Measurements from ENCODE around the gene MTF1.

The MTF1 gene

GRCh38 chr1:37866491-37866890, 7.1 kb upstream of the MTF1 start:
- no peak for DNase-seq

GRCh38 chr1:37865348-37866120, 6.1 kb upstream of the MTF1 start:
- DNase-seq = no peak

DNA sequence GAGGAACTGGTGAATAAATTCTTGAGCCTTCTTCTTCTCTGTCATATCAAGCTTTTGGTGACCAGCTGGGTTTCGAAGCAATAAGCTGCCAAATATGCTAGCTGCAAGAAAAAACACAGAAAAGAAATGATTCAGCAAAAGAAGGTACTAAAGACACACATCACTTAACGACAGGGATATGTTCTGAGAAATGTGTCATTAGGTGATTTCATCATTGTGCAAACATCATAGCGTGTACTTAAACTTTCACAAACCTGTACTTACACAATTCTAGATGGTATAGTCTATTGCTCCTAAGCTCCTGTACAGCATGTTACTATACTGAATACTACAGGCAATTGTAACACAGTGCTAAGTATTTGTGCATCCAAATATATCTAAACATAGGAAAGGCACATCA, 2.9 kb upstream of the MTF1 start:
- DNase-seq = no peak

- no peak for DNase-seq
These were observed 1.8 kb upstream of the MTF1 start for GRCh38 chr1:37861151-37861550.

- no peak for DNase-seq
These were observed 914 bp upstream of the MTF1 start for GRCh38 chr1:37860346-37860666.

DNA sequence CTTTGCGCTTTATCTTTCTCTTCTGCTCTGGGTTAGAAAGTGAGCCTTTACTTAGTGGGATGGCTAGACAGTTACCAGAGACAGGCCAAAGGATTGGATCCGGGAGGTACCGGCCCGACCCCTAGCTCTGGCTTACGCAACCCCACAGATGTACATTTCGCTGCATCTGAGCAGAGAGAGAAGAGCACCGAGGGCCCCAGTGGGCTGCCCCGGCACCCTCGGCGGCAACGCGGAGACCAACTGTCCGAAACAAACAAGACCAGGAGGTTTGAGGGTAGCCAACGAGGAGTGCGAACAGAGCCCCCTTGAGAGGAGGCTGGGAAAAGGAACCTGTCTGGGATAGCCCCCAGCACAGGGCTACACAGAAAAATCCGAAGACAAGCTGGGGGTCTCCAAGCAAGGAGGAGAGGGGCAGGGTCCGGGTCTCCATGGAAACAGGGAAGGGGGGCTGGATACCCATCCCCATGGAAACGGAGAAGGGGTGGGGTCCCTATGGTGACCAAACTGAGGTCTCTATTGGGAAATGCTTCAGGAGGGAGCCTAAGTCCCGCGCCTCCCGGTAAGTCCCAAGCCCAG, 373 bp downstream of the MTF1 start:
- DNase-seq = no peak

DNA sequence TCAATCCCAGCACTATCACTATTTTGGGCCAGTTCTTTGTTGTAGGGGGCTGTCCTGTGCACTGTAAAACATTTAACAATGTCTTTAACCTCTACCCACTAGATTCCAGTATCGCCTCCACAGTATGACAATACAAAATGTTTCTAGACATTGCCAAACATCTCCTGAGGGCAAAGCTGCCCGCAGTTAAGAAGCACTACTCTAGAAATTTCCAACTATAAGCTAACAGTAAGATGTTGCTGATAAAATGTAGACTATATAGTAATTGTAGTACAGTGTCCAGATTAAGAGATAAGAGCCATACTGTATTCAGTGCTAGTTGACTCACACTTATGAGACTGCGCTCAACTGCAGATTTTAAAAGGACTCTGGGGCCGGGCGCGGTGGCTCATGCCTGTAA, 5.0 kb downstream of the MTF1 start:
- no peak for DNase-seq

GRCh38 chr1:37853157-37853556, 6.2 kb downstream of the MTF1 start:
- DNase-seq = no peak

GRCh38 chr1:37851782-37852210, 7.6 kb downstream of the MTF1 start:
- DNase-seq = no peak

- DNase-seq = no peak
These were observed 8.1 kb downstream of the MTF1 start for GRCh38 chr1:37851262-37851661.

DNA sequence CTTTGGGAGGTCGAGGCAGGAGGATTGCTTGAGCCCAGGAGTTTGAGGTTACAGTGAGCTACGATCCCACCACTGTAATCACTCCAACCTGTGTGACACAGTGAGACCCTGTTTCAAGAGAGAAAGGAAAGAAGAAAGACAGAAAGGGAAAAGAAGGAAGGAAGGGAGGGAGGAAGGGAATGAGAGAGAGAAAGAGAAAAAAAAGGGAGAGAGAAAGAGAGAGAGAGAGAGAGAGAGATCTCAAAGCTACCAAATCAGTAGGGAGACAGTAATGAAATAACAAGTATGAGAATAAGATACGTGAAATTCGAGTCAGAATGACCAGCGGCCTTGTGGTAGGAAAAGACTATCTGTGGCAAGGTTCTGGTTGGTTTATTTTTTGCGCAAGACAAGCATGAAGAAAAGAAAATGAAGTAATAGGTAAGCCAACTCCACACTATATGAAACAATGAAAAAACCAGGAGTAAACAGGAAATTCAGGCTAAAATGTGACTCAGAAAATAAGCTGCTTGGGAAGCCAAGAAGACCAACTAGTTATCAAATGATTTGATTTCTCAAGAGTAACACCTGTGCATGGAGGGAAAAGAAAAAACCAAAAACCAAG, 8.9 kb downstream of the MTF1 start:
- DNase-seq = no peak

DNA sequence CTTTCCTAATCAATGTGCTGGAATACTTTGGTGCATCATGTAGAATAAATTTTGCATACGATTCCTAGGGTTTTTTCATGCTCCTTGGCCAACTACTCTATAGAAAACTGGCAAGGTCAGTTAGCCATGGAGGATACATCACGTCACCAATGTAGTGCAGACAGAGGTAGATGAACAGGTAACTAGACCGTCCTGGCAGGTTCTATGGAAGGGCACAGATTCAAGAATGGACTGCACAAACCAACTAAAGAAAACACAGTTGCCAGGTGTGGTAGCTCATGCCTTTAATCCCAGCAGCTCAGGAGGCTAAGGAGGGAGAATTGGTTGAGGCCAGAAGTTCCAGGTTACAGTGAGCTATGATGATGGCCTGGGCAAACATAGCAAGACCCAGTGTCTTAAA, 9.9 kb downstream of the MTF1 start:
- DNase-seq = no peak

DNA sequence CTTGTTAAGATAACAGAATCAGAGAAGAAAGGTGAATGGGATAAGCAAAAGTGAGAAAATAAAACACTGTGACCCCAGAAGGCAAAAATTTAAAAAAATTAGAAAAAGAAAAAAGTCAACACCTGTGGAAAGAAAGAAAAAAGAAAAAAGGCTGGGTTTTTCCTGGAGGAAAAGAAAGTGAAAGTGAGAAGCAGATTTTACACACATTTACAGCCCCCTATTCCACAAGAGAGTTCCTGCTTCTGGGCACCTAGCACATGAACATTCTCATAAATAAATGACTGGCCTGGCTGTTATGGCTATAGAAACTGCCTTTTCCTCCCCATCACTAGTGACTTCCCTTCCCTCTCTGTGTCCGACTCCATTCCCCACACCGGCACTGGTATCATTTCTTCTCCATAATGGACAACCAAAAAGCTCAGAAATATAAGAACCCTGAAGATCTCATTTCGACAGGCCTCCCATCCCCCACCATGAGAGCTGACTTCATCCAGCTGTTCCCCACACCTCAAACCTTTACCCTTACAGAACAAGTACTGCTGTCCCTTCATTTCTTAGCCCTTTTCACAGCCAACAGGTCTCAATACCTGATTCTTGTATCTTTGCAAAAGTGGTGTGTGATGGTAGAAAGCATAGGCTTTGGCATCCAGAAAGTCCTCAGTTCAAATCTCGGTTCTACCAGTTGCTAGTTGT, 12.6 kb downstream of the MTF1 start:
- DNase-seq = no peak

DNA sequence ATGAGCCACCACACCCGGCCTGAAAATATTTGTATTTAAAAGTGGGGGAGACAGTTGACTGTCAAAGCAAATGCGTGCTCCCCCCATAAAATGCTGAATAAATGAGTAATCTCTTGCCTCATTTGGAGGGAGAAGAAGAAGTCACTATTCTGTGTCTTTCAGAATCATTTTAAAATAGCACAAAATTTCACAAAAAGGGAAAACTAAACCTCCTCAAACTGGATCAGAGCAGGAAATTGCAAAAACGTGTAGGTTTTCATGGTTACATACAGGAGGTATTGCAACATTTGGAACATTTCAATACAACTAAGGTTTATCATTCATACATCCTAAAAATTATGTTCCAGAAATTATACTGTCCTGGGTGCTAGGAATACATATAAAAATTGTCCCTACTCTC, 13.6 kb downstream of the MTF1 start:
- no peak for DNase-seq

DNA sequence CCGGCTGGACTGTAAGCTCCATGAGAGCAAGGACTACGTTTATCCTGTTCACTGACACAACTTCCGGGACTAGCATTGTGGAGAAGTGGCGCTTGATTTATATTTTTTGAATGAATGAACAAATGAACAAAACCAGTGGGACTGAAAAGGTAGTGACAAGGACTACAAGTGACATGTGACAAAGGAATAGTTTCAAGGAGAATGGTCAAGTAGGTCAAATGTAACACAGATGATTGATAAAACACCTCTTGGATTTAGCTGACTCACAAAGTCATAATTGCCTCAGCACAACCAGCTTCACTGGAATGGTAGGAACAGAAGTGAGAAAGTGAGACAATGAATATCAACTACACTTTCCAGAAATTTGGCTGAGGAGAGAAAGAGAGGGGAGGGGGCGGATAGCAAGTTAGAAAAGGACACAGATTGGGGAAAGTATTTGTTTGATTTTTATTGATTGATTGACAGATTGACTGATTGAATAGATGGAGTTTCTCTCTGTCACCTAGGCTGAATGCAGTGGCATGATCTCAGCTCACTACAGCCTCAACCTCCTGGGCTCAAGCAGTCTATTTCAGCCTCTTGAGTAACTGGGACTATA, 14.2 kb downstream of the MTF1 start:
- no peak for DNase-seq

GRCh38 chr1:37844536-37844935, 14.9 kb downstream of the MTF1 start:
- no peak for DNase-seq

GRCh38 chr1:37841652-37842051, 17.7 kb downstream of the MTF1 start:
- no peak for DNase-seq

DNA sequence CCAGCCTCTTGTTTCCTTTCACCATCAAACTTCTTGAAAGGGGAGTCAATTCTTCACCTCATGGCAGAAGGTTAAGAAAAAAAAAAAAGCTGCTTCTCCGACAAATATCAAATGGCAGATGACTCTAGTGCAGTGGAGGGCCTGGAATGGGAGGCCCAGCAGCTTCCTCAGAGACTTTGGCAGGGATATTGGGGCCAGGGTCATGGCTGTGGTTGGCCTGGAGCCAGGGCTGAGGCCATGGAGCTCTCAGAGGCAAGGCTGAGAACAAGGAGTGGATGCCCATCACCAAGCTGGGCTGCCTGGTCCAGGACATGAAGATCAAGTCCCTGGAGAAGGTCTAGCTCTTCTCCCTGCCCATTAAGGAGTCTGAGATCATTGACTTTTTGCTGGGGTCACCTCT, 18.7 kb downstream of the MTF1 start:
- no peak for DNase-seq

GRCh38 chr1:37839676-37840075, 19.7 kb downstream of the MTF1 start:
- no peak for DNase-seq

- DNase-seq = no peak
These were observed 22.6 kb downstream of the MTF1 start for GRCh38 chr1:37836788-37837187.

DNA sequence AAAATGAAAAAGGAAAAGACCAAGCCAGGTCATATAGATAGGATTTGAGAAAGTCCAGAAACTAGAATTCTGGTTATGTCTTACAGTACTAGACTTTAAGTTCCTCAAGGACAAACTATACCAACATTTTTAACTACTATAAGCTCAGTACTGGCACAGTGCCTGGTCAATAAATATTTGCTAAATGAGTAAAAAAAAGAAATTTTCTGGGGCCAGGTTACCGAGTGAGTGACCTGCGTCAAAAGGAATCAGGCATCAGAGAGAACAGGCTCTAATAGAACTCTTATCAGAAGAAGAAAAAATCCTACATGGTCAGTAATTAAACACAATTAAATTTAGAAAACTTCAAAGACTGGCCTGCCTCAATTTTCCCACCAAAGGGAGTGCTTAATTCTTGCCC, 27.6 kb downstream of the MTF1 start:
- no peak for DNase-seq

- no peak for DNase-seq
These were observed 28.3 kb downstream of the MTF1 start for GRCh38 chr1:37831109-37831508.

- DNase-seq = no peak
These were observed 30.9 kb downstream of the MTF1 start for GRCh38 chr1:37828410-37829074.

Data from DMS 273 treated with DMSO at 0.1 percent for 48 hours (cell line).